Measurements from ENCODE around the gene IL34.

The IL34 gene

DNA sequence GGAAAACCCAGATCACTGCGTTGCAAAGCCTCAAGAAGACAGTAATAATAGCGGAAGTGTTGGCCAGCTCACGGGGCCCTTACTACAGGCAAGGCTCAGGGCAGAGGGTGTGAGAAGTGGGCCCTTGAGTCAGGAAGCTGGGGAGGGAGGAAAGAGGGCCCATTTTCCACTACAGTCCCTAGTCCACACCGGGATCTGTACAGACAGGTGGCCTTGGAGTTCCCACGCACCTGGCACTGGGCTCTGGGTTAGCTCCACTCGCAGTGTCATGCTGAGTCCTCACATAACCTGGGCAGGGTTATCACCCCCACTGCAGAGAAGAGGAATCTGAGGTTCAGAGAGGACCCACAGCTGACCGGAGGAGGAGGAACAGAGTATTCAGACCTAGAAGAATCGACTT, 56.3 kb downstream of the IL34 start:
- no peak for DNase-seq (ENCODE audit: low spot score)

DNA sequence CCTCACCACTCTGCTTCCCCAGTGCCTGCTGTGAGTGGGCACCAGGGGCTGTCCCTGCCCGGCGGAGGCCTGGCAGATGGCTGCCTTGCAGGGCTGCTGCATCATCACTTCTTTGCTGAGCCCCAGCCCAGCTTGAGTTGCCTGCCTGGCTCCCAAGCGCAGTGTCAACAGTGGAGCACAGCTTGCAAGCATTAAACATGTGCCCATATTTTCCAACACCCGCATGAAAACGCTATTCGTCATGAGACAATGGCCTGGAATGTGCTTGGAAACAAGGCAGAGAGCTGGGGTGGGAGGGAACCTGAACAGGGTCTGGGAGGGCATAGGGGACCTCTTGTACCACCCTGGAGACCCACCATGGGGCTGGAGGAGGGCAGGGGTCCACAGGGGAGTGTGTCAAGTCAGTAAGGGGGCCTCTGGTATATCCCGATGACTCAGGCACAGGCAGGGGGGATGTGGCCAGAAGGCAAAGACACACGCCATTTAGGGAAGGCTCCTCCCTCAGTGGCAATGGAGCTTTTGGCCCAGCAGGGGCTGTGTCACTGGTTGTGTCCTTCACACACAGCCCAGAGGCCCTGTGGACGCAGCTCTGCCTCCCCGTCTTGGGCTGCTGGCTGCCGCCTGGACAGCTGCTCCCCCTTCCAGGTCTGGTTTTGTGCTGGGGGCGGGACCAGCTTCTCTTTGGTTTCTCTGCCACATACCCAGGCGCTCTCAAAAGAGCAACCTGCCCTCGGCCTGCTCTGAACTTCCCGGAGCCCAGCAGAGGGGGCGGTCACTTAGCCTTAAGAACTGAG, 56.9 kb downstream of the IL34 start:
- peak; percentile 56 for DNase-seq (ENCODE audit: low spot score)

DNA sequence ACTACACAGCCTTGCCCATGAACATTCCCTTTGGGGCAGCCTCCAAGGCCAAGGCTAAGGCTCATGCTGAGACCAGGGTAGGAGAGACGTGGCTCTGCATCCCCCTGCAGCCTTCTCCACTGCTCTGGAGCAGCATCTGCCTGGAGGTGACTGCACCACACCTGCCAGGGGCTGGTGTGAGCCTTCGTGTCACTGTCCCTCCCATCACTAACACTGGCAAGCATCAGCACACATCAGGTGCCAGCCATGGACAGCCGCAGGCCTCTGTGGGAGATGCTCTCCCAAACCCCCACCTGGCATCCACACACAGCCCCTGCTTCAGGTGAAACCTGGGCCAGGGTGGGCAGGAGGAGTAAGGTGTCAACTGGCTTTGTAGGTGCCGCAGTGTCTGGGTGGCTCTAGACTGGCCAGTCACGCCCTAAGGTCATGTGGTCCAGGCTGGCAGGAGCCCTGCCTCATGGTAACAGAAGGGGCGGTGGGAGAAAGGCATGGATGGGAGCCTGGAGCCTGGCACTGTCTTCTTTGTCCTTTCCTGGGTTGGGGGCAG, 57.5 kb downstream of the IL34 start:
- no peak for DNase-seq (ENCODE audit: low spot score)

GRCh38 chr16:70704586-70704985, 58.2 kb downstream of the IL34 start:
- DNase-seq (ENCODE audit: low spot score): no peak

GRCh38 chr16:70705056-70705455, 58.7 kb downstream of the IL34 start:
- DNase-seq (ENCODE audit: low spot score): no peak

DNA sequence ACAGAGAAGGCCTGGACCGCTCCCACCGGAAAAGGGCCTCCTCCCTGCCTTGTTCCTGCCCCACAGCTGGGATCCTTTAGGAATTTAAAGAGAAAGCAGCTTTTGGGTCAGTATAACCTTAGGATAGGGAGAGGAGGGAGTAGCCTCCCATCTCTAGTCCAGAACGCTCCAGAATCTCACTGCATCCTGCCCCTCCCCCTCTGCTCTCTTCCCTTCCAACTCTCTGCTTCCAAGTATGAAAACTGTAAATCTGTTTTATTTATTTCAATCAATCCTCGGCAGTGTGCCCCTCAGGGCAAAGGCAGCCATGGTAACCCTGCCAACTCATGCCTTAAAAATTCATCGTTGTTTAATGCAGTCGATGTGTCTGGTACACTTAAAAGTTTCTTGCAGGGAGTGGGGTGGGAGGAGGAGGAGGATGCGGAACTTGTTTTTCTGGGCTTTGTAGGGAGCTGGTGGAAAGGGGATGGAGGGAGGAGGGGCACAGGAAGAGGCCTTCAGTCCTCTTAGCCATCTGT, 60.6 kb downstream of the IL34 start:
- peak; percentile 70 for DNase-seq (ENCODE audit: low spot score)

DNA sequence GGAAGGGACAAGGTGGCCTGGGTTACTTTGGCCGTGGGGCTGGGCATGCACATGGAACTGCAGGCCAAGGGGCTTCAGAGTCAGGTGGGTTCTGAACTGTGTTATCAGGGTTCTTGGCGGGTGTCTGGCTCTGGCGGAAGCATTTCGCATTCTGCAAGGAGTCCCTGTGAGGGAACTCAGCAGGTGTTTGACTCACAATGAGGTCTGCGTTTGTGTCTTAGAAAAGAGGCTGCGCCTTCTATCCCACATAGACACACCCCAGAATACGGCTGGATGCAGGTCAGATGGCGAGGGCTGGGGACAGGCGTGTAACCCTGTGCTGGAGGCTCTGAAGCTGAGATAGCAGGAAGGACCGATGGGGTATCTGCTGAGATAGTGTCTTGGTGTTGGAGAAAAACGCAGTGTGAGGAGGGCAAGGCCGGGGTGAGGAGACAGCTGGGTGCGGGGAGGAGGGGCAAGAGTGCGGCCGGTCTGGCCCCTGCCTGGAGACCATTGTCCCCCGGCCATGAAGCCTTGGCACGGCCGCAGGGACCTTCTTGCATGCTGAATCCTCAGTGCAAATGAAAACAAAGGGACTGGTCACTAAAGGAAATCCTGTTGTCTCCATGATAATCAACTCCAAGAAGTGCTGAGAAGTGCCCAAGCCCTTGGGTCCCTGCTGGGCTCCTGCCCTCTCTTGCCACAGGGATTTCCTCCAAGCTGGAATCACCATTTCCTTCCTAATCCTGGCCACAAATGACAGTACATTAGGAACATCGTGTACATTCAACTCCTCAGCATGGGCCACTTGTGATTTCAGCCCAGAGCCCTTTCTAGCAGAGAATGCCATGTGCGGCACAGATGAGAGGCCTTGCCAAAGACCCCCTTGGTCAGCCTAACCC, 62.2 kb downstream of the IL34 start:
- DNase-seq (ENCODE audit: low spot score): no peak

DNA sequence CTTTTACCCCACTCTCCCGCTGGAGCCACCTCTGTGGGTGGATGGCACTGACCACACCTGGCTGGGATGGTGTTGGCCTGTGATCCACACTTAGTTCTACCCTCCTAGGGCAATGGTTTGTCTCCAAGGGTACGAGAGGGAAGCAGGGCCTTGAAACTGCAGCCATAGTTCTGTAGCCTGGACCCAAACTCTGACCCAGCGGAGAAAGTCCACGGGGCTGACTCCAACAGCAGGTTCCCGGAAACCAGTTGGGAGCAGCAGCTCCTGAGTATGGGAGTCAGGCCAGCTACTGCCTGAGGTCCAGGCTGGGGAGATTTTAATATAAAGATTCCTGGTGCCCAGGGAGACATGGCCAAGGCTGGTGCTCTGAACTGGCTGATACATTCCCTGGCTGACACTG, 63.1 kb downstream of the IL34 start:
- no peak for DNase-seq (ENCODE audit: low spot score)

- DNase-seq (ENCODE audit: low spot score): no peak
Measured at GRCh38 chr16:70709942-70710341, 63.6 kb downstream of the IL34 start.
